ENCODE measurements around the gene CENPC.
"Not testable (repeated sequence)": the region's sequence is repeated elsewhere in the genome, so short reads cannot be mapped to it uniquely, and the experiment has no call there.

Gene CENPC, protein sequence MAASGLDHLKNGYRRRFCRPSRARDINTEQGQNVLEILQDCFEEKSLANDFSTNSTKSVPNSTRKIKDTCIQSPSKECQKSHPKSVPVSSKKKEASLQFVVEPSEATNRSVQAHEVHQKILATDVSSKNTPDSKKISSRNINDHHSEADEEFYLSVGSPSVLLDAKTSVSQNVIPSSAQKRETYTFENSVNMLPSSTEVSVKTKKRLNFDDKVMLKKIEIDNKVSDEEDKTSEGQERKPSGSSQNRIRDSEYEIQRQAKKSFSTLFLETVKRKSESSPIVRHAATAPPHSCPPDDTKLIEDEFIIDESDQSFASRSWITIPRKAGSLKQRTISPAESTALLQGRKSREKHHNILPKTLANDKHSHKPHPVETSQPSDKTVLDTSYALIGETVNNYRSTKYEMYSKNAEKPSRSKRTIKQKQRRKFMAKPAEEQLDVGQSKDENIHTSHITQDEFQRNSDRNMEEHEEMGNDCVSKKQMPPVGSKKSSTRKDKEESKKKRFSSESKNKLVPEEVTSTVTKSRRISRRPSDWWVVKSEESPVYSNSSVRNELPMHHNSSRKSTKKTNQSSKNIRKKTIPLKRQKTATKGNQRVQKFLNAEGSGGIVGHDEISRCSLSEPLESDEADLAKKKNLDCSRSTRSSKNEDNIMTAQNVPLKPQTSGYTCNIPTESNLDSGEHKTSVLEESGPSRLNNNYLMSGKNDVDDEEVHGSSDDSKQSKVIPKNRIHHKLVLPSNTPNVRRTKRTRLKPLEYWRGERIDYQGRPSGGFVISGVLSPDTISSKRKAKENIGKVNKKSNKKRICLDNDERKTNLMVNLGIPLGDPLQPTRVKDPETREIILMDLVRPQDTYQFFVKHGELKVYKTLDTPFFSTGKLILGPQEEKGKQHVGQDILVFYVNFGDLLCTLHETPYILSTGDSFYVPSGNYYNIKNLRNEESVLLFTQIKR
- 119 to 154 reads per million in 2 donors for total RNA-seq

DNA sequence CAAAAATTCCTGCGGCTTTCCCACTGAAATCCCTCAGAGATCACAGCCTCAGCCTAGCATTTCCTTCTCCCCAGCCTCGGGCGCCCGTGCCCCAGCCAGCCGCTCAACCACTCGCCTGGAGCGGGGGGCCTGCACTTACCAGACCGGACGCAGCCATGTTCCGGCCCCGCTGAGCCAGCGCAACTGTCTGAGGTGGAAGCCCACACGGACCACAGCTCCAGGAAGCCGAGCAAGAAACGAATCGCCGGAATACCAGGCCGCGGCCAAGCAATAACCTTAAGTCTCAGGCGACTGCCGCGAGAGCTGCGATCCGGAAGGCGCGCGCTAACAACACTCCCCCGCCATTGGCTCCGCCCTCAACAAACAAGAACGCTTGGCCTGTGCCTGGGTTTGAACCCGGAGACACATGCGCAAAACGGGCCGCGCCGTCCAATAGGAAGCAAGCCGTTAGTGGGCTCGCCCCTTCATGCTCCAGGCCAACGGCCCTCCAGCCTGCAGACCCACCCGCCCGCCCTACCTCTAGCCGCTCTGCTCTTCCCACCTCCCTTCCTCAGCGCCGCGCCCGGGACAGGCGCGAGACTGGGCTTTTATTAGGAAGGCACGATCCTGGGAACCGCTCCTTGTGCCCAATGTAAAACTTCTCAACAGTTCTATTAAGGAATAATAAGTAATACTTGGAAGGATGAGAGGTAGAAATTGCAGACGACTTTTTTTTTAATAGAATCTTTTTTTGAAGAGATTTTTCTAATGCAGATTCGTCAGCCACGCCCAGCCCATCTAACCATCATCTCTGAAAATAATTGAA lies at the start of gene CENPC:
CENPC (minus strand) TSS at position 305 of the 805 bp plus-strand sequence; CDS start at position 157, 148 bp downstream.
- peak; percentile 77 for DNase-seq

- DNase-seq, result no peak
Measured at GRCh38 chr4:67593741-67594175, 48.5 kb upstream of the CENPC start.

GRCh38 chr4:67587156-67587555 lies 41.9 kb upstream of the CENPC start:
- DNase-seq, result no peak

DNA sequence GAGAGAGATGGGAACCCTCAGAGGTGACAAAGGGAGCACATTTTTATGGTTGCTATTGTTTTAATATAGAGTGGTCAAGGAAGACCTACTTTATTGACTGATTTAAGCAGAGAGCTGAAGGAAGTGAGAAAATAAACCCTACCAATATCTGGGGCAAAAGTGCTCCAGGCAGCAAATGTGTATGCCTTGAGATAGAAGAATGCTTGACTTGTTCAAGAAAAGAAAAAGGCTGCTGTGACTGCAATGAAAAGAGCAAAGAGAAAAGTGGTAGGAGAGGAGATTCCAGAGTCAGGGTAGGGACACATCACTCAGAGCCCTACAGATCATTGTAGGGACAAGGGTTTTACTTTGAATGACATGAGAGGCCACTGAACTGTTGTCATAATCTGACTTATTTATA lies 39.2 kb upstream of the CENPC start:
- DNase-seq, result no peak

GRCh38 chr4:67581913-67582312 lies 36.6 kb upstream of the CENPC start:
- no peak for DNase-seq

GRCh38 chr4:67581208-67581857 lies 36.0 kb upstream of the CENPC start:
- DNase-seq, result no peak

GRCh38 chr4:67580577-67580976 lies 35.3 kb upstream of the CENPC start:
- no peak for DNase-seq

DNA sequence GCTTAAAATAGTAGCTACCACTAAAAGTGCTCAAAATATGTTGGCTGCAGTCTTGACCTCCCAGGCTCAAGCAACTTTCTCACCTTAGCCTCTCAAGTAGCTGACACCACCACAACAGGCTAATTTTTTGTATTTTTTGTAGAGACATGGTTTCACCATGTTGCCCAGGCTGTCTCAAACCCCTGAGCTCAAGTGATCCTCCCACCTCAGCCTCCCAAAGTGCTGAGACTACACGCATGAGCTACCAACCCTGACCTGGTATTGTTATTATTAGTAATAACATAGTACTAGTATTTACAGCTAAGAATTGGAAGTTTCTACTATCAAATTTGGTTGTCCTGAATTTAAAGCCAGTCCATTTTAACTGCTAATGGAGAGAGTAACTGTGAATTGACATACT lies 31.2 kb upstream of the CENPC start:
- DNase-seq, result no peak

DNA sequence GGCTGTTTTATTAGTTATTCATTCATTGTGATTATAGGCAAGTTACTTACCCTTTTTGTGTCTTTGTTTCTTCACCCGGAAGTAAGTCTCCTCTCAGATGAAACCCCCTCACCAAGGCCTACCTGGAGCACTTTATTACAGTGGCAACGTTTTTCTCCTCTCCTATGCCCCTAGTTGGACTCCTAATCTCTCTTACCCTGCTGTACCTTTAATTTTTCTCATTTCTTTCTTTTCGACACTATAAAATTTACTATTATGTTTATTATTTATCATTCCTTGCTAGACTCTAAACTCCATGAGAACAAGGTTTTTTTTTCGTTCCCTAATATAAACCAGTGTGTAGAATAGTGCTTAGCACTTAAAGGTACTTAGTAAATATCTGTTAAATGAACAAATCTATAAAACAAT lies 30.8 kb upstream of the CENPC start:
- no peak for DNase-seq

- no peak for DNase-seq
Measured at GRCh38 chr4:67575232-67576058, 30.1 kb upstream of the CENPC start.

DNA sequence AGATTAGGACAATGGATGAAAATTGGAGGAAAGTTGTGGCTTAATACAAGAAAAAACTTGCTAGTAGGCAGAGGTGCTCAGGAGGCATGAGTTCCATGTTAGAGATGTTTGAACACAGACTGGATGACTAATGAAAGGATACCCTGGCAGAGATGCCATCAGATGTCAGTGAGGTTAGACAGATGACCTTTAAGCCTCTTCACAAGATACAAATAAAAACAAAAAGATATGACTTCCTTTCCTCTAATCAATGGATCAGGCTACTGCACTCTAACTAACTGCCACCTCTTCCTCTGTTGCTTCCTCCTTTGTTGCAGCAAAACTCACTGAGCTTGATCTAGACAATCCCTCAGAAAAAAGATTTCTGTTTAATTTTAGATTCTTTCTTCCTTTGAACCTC lies 27.9 kb upstream of the CENPC start:
- no peak for DNase-seq

GRCh38 chr4:67571975-67572374 lies 26.7 kb upstream of the CENPC start:
- DNase-seq, result no peak

DNA sequence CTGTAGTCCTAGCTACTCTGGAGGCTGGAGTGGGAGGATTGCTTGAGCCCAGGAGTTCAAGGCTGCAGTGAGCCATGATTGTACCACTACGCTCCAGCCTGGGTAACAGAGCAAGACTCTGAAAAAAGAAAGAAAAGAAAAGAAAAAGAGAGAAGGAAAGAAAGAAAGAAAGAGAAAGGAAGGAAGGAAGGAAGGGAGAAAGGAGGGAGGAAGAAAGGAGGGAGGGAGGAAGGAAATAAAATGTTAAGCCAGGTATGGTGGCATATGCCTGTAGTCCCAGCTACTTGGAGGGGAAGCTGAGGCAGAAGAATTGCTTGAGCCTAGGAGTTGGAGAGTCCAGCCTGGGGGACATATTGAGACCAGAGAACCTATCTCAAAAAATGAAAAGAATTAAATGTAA lies 25.2 kb upstream of the CENPC start:
- DNase-seq, result no peak

DNA sequence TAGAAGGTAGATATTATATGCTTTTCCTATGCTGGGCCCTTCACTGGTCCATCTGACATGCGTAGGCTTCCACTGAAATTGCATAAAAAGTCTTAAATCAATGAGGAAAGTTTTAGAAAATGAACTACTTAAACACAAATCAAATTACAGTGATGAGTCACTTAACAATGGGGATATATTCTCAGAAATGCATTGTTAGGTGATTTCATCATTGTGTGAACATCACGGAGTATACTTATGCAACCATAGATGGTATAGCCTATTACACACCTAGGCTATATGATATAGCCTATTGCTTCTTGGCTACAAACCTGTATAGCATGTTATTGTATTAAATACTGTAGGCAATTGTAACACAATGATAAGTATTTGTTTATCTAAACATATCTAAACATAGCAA lies 23.5 kb upstream of the CENPC start:
- DNase-seq, result no peak

- no peak for DNase-seq
Measured at GRCh38 chr4:67566335-67566734, 21.0 kb upstream of the CENPC start.

DNA sequence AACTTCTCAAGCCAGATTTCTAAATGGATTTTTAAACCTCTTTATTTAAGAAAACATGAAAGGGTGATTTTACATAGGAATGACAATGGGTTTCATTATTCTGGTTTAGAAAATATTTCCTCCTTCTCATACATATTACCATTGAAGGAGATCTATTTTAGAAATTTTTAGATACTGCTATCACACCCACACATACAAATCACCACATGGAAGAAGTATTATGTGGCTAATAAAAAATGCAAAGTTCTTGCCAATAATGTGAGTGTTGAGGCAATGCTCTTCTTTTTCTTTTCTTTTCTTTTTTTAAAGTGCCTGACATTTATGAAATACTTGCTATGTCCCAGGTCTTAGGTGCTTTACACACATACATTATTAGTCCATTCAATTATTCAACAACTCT lies 20.0 kb upstream of the CENPC start:
- no peak for DNase-seq

GRCh38 chr4:67558493-67558892 lies 13.2 kb upstream of the CENPC start, which contains the start of gene STAP1:
Gene STAP1, plus strand, starts transcription at chr4:67558727. Its CDS starts 83 bp downstream, at chr4:67558810.
- no peak for DNase-seq

DNA sequence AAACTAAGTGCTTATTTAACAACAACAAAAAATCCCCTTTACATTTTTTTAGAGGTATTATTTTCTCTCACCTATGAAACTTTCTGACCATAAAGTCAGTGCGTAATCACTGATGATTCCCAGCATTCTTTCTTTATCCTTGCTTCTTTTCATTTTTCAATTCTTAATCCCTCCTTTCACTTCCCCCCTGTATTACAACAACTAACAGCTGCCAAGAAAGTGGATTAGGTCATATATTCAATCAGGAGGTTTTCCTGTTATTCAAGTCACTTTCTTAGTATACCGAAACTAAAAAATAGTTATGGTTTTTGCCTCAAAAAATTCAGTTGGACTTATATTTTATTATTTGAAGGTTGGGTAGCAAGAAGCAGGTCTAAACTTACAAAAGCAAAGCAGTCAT lies 11.1 kb upstream of the CENPC start:
- no peak for DNase-seq

- DNase-seq, result no peak
Measured at GRCh38 chr4:67555447-67555846, 10.1 kb upstream of the CENPC start.

GRCh38 chr4:67554096-67554495 lies 8.8 kb upstream of the CENPC start:
- no peak for DNase-seq

GRCh38 chr4:67552146-67552792 lies 7.0 kb upstream of the CENPC start:
- not testable (repeated sequence) for DNase-seq
